Omental fat pad (tissue), 4 donors: ENCODE results near the gene TMF1. TPM values are rescaled to one million over a fixed set of nuclear protein-coding genes. Genes with fewer than 3 reads are reported as not detected.

Experiments used
- ATAC-seq: fragments of 150-250 bp; one replicate; pipeline ENCODE4 v1.9.1; 2016; ENCODE audit warnings: mild to moderate bottlenecking, moderate library complexity; ENCODE audit not compliant: low FRiP score
- DNase-seq: peaks from one replicate; pipeline ENCODE4 v3.0.0-alpha.2; 2019; ENCODE audit warnings: low spot score
- total RNA-seq, 4 donors: library from RNA; depleted of rRNA; stranded (reverse); fragments of >200 nt; gene quantifications; one replicate each; pipeline ENCODE4 v1.1.0, GENCODE V29; 2016
- TF ChIP-seq, protein P1 (sequence below), 3 donors: fragments of 450-650 bp; IDR thresholded peaks; one replicate each; pipeline ENCODE4 v1.5.1; 2016 to 2017; ENCODE audit warnings: antibody characterized with exemption in 3 of 3, mild to moderate bottlenecking in 3 of 3, moderate library complexity in 2 of 3

The TMF1 gene
- total RNA-seq, result 10 to 100 TPM; 27.6 to 41.8 (median 30.2) TPM

DNA sequence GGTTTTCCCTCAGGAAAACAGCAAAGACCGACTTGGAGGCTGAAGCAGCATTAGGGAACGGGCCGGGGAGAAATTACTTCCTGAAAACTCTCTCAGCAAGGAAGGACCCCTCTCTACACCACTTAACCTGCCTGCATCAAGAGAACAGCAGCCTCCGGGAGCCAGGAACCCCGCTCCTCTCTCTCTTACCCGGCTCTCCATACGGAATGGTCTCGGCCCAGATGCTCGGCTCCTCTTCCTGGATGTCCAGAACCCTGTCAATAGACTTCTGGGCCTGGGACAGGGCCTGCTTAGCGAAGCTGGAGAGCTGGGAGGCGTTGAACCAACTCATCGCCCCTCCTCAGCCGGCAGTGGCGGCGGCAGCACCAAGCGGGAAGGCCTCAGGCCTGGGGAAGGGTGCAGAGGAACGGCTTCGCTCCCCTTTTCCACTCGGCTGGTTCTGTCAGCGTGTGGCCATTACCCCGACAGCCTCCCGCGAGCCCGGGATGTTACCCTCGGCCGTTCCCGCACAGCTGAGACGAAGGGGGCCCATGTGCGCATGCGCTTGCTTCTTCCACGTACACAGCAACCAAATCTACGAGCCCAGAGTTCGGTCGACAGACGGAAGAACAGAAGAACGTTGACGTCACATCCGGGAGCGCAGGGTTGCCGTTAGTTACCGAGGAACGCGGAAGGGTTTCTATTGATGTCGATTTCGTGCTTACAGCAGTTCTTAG is at the start of gene TMF1:
TSS of gene TMF1 (minus strand) at position 578 of the 716 bp plus-strand sequence. CDS start at position 331, 247 bp downstream.
- TF ChIP-seq, protein P1, sequence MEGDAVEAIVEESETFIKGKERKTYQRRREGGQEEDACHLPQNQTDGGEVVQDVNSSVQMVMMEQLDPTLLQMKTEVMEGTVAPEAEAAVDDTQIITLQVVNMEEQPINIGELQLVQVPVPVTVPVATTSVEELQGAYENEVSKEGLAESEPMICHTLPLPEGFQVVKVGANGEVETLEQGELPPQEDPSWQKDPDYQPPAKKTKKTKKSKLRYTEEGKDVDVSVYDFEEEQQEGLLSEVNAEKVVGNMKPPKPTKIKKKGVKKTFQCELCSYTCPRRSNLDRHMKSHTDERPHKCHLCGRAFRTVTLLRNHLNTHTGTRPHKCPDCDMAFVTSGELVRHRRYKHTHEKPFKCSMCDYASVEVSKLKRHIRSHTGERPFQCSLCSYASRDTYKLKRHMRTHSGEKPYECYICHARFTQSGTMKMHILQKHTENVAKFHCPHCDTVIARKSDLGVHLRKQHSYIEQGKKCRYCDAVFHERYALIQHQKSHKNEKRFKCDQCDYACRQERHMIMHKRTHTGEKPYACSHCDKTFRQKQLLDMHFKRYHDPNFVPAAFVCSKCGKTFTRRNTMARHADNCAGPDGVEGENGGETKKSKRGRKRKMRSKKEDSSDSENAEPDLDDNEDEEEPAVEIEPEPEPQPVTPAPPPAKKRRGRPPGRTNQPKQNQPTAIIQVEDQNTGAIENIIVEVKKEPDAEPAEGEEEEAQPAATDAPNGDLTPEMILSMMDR (IDR thresholded peaks at IDR 0.05), result no peak
- ATAC-seq, result peak; percentile 99
- peak; percentile 98 for DNase-seq

DNA sequence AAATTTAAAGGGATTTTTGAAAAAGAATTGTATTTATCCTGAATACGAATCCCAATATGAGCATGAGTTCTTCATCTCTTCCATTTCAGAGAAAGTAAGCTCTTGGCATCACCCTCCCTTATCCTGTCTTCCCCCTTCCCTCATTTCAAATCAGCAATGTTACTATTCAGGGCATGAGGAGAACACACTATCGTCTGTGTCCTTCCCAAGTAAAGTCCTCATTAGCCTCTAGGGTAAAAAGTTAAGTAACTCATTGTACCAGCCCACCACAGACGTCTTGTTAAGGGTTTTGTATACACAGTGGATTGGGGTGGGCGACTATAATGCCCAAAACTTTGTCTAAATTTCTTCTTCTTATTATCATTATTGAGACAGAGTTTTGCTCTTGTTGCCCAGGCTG is 47.4 kb upstream of the TMF1 start:
- ATAC-seq, result no peak
- no peak for DNase-seq
- TF ChIP-seq, protein P1 (IDR thresholded peaks at IDR 0.05), result no peak

DNA sequence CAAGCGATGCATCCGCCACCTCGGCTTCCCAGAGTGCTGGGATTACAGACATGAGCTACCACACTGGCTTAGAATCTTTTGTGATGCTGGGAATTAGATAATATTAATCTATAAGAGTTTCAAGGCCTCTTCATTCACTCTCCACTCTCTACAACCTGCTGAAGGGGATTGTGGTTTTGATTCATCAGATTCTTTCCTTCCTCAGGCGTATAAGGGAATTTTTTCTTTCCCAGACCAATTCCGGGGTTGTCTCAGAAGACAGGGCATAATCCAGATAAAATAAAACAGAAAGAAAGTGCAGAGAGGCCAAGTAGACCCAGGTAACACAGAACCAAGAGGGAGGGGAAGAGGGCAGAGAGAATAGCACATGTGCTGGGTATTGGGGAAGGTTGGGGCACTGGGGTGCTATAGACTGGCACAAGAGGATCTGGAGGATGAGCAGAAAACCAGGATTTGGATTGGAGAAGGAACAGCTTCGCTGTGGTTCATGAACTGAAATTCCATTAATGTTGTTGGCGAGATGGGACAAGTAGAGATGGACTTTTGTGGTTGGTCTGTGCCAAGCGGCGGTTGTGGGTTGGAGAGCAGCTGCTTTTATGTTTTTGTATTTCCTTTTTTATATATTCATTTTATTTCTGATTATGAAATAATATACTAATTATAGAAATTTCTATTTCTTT is 45.4 kb upstream of the TMF1 start:
- ATAC-seq (no peak), DNase-seq (no peak)
- TF ChIP-seq, protein P1 (IDR thresholded peaks at IDR 0.05), result no peak

DNA sequence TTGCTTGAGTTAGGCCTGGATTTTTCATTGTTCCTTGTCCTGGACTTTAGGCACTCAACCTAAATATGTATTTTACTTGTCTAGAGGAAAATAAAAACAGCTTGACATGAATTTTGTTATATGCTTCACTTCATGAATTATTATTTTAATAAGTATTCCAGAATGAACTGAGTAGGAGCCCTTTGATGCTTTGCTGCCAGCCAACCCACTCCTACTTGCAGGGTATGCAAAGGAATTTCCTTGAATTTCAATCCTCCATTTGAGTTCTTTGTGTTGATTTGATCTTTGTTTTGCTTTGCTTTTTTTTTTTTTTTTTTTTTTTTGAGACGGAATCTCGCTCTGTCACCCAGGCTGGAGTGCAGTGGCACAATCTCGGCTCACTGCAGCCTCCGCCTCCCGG is 44.2 kb upstream of the TMF1 start:
- TF ChIP-seq, protein P1 (IDR thresholded peaks at IDR 0.05), result no peak
- ATAC-seq, result no peak
- DNase-seq, result no peak

GRCh38 chr3:69095636-69096035 is 43.5 kb upstream of the TMF1 start:
- DNase-seq (no peak), ATAC-seq (no peak)
- TF ChIP-seq, protein P1 (IDR thresholded peaks at IDR 0.05), result no peak

DNA sequence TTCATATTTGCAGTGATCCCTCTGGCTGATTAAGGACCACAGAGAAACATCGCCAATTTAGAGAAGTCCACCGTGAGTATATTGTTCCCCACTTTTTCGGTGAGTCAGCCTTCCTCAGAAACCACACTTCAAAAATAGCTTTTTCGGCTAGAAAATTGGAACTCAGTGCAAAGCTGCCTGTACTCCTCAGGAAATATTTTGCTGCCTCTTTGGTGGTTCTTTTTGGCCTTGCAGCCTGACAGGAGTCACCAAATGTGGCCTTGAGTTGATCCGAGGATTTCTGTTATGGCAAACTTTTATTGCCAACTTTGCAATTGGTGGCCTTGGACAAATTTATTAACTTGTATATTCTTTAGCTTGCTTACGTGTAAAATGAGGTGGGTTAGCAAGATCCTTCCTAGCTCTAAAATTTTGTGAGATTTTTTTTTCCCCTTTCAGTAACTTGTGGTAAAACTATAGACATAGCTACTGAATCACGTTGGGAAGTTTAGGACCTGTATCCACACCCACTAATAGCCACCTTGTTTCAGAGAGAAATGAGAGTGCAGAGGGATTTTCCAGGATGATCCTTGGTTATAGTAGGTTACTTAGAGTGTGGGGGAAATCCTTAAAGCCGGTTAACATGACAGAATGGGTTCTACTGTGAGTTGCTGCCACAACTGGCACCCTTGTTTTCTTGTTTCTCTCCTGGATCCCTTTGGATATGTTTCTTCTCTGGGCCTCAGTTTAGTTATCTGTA is 42.5 kb upstream of the TMF1 start:
- ATAC-seq (no peak), DNase-seq (no peak)
- TF ChIP-seq, protein P1 (IDR thresholded peaks at IDR 0.05), result no peak
